ENCODE data around the gene GTPBP4. TPM values are rescaled to one million over a fixed set of nuclear protein-coding genes. Genes with fewer than 3 reads are reported as not detected.
A peak's percentile ranks its signal among the peaks of the same experiment; 100 is the strongest.

The GTPBP4 gene
- total RNA-seq, 4 donors from 2014 or later = 28.9 to 104 (median 40.0) TPM

GRCh38 chr10:983971-984655 is 4.1 kb upstream of the GTPBP4 start:
- ATAC-seq (ENCODE audit: low FRiP score) (no peak), DNase-seq (ENCODE audit: low spot score) (no peak)
- no peak for TF ChIP-seq CTCF (IDR thresholded peaks at IDR 0.05)

- TF ChIP-seq CTCF (IDR thresholded peaks at IDR 0.05) = no peak
- DNase-seq (ENCODE audit: low spot score) = no peak
- ATAC-seq (ENCODE audit: low FRiP score) = no peak
These were observed 2.9 kb upstream of the GTPBP4 start for GRCh38 chr10:985361-985760.

GRCh38 chr10:986137-986825 is 2.0 kb upstream of the GTPBP4 start:
- DNase-seq (ENCODE audit: low spot score) (no peak), ATAC-seq (ENCODE audit: low FRiP score) (no peak)
- no peak for TF ChIP-seq CTCF (IDR thresholded peaks at IDR 0.05)

- no peak for DNase-seq (ENCODE audit: low spot score)
- no peak for ATAC-seq (ENCODE audit: low FRiP score)
- TF ChIP-seq CTCF (IDR thresholded peaks at IDR 0.05) = no peak
These were observed 1.2 kb upstream of the GTPBP4 start for GRCh38 chr10:986881-987619.

GRCh38 chr10:987620-987869 is 689 bp upstream of the GTPBP4 start:
- TF ChIP-seq CTCF (IDR thresholded peaks at IDR 0.05) = no peak
- no peak for ATAC-seq (ENCODE audit: low FRiP score)
- DNase-seq (ENCODE audit: low spot score) = no peak

- ATAC-seq (ENCODE audit: low FRiP score) = peak; percentile 11
- TF ChIP-seq CTCF (IDR thresholded peaks at IDR 0.05) = no peak
- DNase-seq (ENCODE audit: low spot score) = no peak
These were observed 672 bp downstream of the GTPBP4 start for GRCh38 chr10:988667-989545.
